ENCODE results near the gene KIF3A. TPM values are rescaled to one million over a fixed set of nuclear protein-coding genes. Genes with fewer than 3 reads are reported as not detected.

KIF3A gene
- polyA plus RNA-seq (2013, experiment 1 of 2) = 15.7 TPM
- polyA plus RNA-seq (2013, experiment 2 of 2) = 17.9 TPM

GRCh38 chr5:132736853-132737833 lies at the start of gene KIF3A:
Gene KIF3A (minus strand): TSS chr5:132737546. CDS start chr5:132737419, 127 bp downstream.
- H2AK5ac ChIP-seq (ENCODE audit: low read depth, low read length) = peak within 1 kb of the TSS; percentile 86
- H3K23ac ChIP-seq (ENCODE audit: low read depth, low read length, poor library complexity) = peak within 1 kb of the TSS; percentile 86
- H3K79me1 ChIP-seq (ENCODE audit: low read depth, low read length) = no peaks in the 10 kb centered on the region
- no peak within 1 kb of the TSS for H2BK120ac ChIP-seq (ENCODE audit: low read depth, low read length)
- no peak within 1 kb of the TSS for H4K91ac ChIP-seq (ENCODE audit: low read depth, low read length, poor library complexity)
- H3K4me1 ChIP-seq (ENCODE audit: control insufficient read depth in 2 of 2, insufficient read depth in 1 of 2, low read depth in 1 of 2, low read length in 2 of 2) = peaks cover 4 to 5% of the 10 kb centered on the region in 2 donors
- no peaks in the 10 kb centered on the region for H3K9me3 ChIP-seq (replicated peaks in 1 of 2; ENCODE audit: control insufficient read depth in 2 of 2, insufficient read depth in 1 of 2, low read depth in 1 of 2, low read length in 2 of 2)
- WGBS, 2 donors (ENCODE audit: extremely low coverage in 2 of 2, insufficient read length in 2 of 2, insufficient replicate concordance in 1 of 2) = no CpG with 5 or more reads among the region's 81 CpGs
- H3K9ac ChIP-seq (ENCODE audit: low read depth, low read length, poor library complexity) = peak within 1 kb of the TSS; percentile 92
- no peak within 1 kb of the TSS for H2BK12ac ChIP-seq (ENCODE audit: low read length)
- peak; percentile 96 for DNase-seq (ENCODE audit: low spot score)
- peak within 1 kb of the TSS; percentile 90 for H2BK5ac ChIP-seq (ENCODE audit: low read length)
- H2BK15ac ChIP-seq (ENCODE audit: low read length) = no peak within 1 kb of the TSS
- H3K36me3 ChIP-seq (replicated peaks in 1 of 2; ENCODE audit: control insufficient read depth in 2 of 2, insufficient read depth in 2 of 2, low read length in 2 of 2) = peaks cover 0 to 13% of the 10 kb centered on the region in 2 donors
- H4K8ac ChIP-seq (ENCODE audit: low read depth, low read length) = no peak within 1 kb of the TSS
- H3K27me3 ChIP-seq (ENCODE audit: control insufficient read depth in 3 of 3, insufficient read depth in 3 of 3, low read depth in 1 of 3, low read length in 3 of 3) = no peaks in the 10 kb centered on the region
- peak within 1 kb of the TSS; percentile 98 for H3K18ac ChIP-seq (ENCODE audit: low read length)
- H3K4me2 ChIP-seq (ENCODE audit: insufficient read depth, low read length, poor library complexity, severe bottlenecking) = peak within 1 kb of the TSS; percentile 95
- peak within 1 kb of the TSS; percentile 100 for H2AFZ ChIP-seq (ENCODE audit: low read length)
- H3K4me3 ChIP-seq (ENCODE audit: low read length in 2 of 2) = peak within 1 kb of the TSS; percentile 78 to 99
- H3K4ac ChIP-seq (ENCODE audit: low read length) = no peak within 1 kb of the TSS
- peak within 1 kb of the TSS; percentile 95 for H3K14ac ChIP-seq (ENCODE audit: low read length)
- peak within 1 kb of the TSS; percentile 82 for H3K27ac ChIP-seq (replicated peaks; ENCODE audit: low read length)

GRCh38 chr5:132787076-132787475 lies 49.7 kb upstream of the KIF3A start:
- Histone ChIP-seq H4K8ac (ENCODE audit: low read depth, low read length) (no peak overlapping the region), H3K36me3 (replicated peaks in 1 of 2; ENCODE audit: control insufficient read depth in 2 of 2, insufficient read depth in 2 of 2, low read length in 2 of 2) (no peaks in the 10 kb centered on the region)

GRCh38 chr5:132785864-132786263 lies 48.5 kb upstream of the KIF3A start:
- Histone ChIP-seq H3K27ac (replicated peaks; ENCODE audit: low read length) (no peak overlapping the region), H3K4me3 (ENCODE audit: low read length in 2 of 2) (no peak overlapping the region), H3K18ac (ENCODE audit: low read length) (no peak overlapping the region), H2BK15ac (ENCODE audit: low read length) (no peak overlapping the region), H3K14ac (ENCODE audit: low read length) (no peak overlapping the region), H3K4ac (ENCODE audit: low read length) (no peak overlapping the region), H3K23ac (ENCODE audit: low read depth, low read length, poor library complexity) (no peak overlapping the region), H2BK120ac (ENCODE audit: low read depth, low read length) (no peak overlapping the region), H3K36me3 (replicated peaks in 1 of 2; ENCODE audit: control insufficient read depth in 2 of 2, insufficient read depth in 2 of 2, low read length in 2 of 2) (no peaks in the 10 kb centered on the region), H3K9ac (ENCODE audit: low read depth, low read length, poor library complexity) (no peak overlapping the region), H3K4me2 (ENCODE audit: insufficient read depth, low read length, poor library complexity, severe bottlenecking) (no peak overlapping the region), H3K9me3 (replicated peaks in 1 of 2; ENCODE audit: control insufficient read depth in 2 of 2, insufficient read depth in 1 of 2, low read depth in 1 of 2, low read length in 2 of 2) (peaks cover 1 to 3% of the 10 kb centered on the region in 2 donors), H2BK5ac (ENCODE audit: low read length) (no peak overlapping the region), H2BK12ac (ENCODE audit: low read length) (no peak overlapping the region), H4K8ac (ENCODE audit: low read depth, low read length) (no peak overlapping the region), H2AK5ac (ENCODE audit: low read depth, low read length) (no peak overlapping the region), H3K79me1 (ENCODE audit: low read depth, low read length) (no peaks in the 10 kb centered on the region), H3K27me3 (ENCODE audit: control insufficient read depth in 3 of 3, insufficient read depth in 3 of 3, low read depth in 1 of 3, low read length in 3 of 3) (peaks cover 0 to 59% (median 0%) of the 10 kb centered on the region in 3 experiments), H4K91ac (ENCODE audit: low read depth, low read length, poor library complexity) (no peak overlapping the region), H2AFZ (ENCODE audit: low read length) (no peak overlapping the region), H3K4me1 (ENCODE audit: control insufficient read depth in 2 of 2, insufficient read depth in 1 of 2, low read depth in 1 of 2, low read length in 2 of 2) (peaks cover 0 to 3% of the 10 kb centered on the region in 2 donors)
- WGBS, 2 donors (ENCODE audit: extremely low coverage in 2 of 2, insufficient read length in 2 of 2, insufficient replicate concordance in 1 of 2) = no CpG with 5 or more reads among the region's 4 CpGs
- DNase-seq (ENCODE audit: low spot score) = no peak

More at GRCh38 chr5:132787076-132787475, 49.7 kb upstream of the KIF3A start:
- H3K4me2 ChIP-seq (ENCODE audit: insufficient read depth, low read length, poor library complexity, severe bottlenecking) = no peak overlapping the region
- H2AFZ ChIP-seq (ENCODE audit: low read length) = no peak overlapping the region
- no peak overlapping the region for H3K14ac ChIP-seq (ENCODE audit: low read length)
- no peak overlapping the region for H2AK5ac ChIP-seq (ENCODE audit: low read depth, low read length)
- no peak for DNase-seq (ENCODE audit: low spot score)
- peaks cover 0 to 53% (median 0%) of the 10 kb centered on the region in 3 experiments for H3K27me3 ChIP-seq (ENCODE audit: control insufficient read depth in 3 of 3, insufficient read depth in 3 of 3, low read depth in 1 of 3, low read length in 3 of 3)
- H3K18ac ChIP-seq (ENCODE audit: low read length) = no peak overlapping the region
- peaks cover 0 to 3% of the 10 kb centered on the region in 2 donors for H3K4me1 ChIP-seq (ENCODE audit: control insufficient read depth in 2 of 2, insufficient read depth in 1 of 2, low read depth in 1 of 2, low read length in 2 of 2)
- no peak overlapping the region for H3K27ac ChIP-seq (replicated peaks; ENCODE audit: low read length)
- H3K4me3 ChIP-seq (ENCODE audit: low read length in 2 of 2) = no peak overlapping the region
- H2BK15ac ChIP-seq (ENCODE audit: low read length) = no peak overlapping the region
- H3K23ac ChIP-seq (ENCODE audit: low read depth, low read length, poor library complexity) = no peak overlapping the region
- H3K79me1 ChIP-seq (ENCODE audit: low read depth, low read length) = no peaks in the 10 kb centered on the region
- no peak overlapping the region for H4K91ac ChIP-seq (ENCODE audit: low read depth, low read length, poor library complexity)
- no peak overlapping the region for H3K9ac ChIP-seq (ENCODE audit: low read depth, low read length, poor library complexity)
- no CpG with 5 or more reads among the region's 1 CpG for WGBS, 2 donors (ENCODE audit: extremely low coverage in 2 of 2, insufficient read length in 2 of 2, insufficient replicate concordance in 1 of 2)
- H3K4ac ChIP-seq (ENCODE audit: low read length) = no peak overlapping the region
- no peak overlapping the region for H2BK12ac ChIP-seq (ENCODE audit: low read length)
- H2BK120ac ChIP-seq (ENCODE audit: low read depth, low read length) = no peak overlapping the region
- peaks cover 1 to 3% of the 10 kb centered on the region in 2 donors for H3K9me3 ChIP-seq (replicated peaks in 1 of 2; ENCODE audit: control insufficient read depth in 2 of 2, insufficient read depth in 1 of 2, low read depth in 1 of 2, low read length in 2 of 2)
- no peak overlapping the region for H2BK5ac ChIP-seq (ENCODE audit: low read length)

DNA sequence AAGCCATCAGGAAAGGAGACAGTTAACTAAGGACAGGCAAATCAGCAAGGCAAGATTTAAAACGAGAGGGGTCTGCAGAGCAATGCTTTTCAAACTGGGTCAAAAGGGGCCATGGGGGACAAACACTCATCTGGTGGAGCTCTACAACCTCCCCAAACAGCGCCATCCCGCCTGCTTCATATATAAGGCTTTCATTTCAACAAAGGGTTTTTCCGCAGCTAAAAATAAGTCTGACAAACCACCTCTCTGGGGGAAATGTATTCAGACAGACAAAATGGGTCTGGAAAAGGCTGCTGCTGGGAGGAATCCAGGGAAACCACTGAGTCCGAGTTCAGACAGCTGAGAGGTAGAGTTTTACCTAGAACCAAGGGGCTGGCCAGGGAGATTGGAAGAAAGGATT lies 48.0 kb upstream of the KIF3A start:
- H3K9ac ChIP-seq (ENCODE audit: low read depth, low read length, poor library complexity) = no peak overlapping the region
- no peak overlapping the region for H4K8ac ChIP-seq (ENCODE audit: low read depth, low read length)
- peak overlapping the region; percentile 44 for H2AFZ ChIP-seq (ENCODE audit: low read length)
- H2BK120ac ChIP-seq (ENCODE audit: low read depth, low read length) = no peak overlapping the region
- no peaks in the 10 kb centered on the region for H3K36me3 ChIP-seq (replicated peaks in 1 of 2; ENCODE audit: control insufficient read depth in 2 of 2, insufficient read depth in 2 of 2, low read length in 2 of 2)
- H3K79me1 ChIP-seq (ENCODE audit: low read depth, low read length) = no peaks in the 10 kb centered on the region
- no peak overlapping the region for H3K23ac ChIP-seq (ENCODE audit: low read depth, low read length, poor library complexity)
- no peak overlapping the region for H2BK12ac ChIP-seq (ENCODE audit: low read length)
- H2BK15ac ChIP-seq (ENCODE audit: low read length) = no peak overlapping the region
- H3K14ac ChIP-seq (ENCODE audit: low read length) = no peak overlapping the region
- H3K18ac ChIP-seq (ENCODE audit: low read length) = no peak overlapping the region
- H3K4me2 ChIP-seq (ENCODE audit: insufficient read depth, low read length, poor library complexity, severe bottlenecking) = no peak overlapping the region
- H3K27ac ChIP-seq (replicated peaks; ENCODE audit: low read length) = no peak overlapping the region
- H2BK5ac ChIP-seq (ENCODE audit: low read length) = no peak overlapping the region
- H3K9me3 ChIP-seq (replicated peaks in 1 of 2; ENCODE audit: control insufficient read depth in 2 of 2, insufficient read depth in 1 of 2, low read depth in 1 of 2, low read length in 2 of 2) = peaks cover 1 to 3% of the 10 kb centered on the region in 2 donors
- no peak overlapping the region for H4K91ac ChIP-seq (ENCODE audit: low read depth, low read length, poor library complexity)
- H3K27me3 ChIP-seq (ENCODE audit: control insufficient read depth in 3 of 3, insufficient read depth in 3 of 3, low read depth in 1 of 3, low read length in 3 of 3) = peaks cover 0 to 63% (median 0%) of the 10 kb centered on the region in 3 experiments
- WGBS, 2 donors (ENCODE audit: extremely low coverage in 2 of 2, insufficient read length in 2 of 2, insufficient replicate concordance in 1 of 2) = no CpG with 5 or more reads among the region's 5 CpGs
- H3K4ac ChIP-seq (ENCODE audit: low read length) = no peak overlapping the region
- no peak overlapping the region for H2AK5ac ChIP-seq (ENCODE audit: low read depth, low read length)
- DNase-seq (ENCODE audit: low spot score) = no peak
- H3K4me1 ChIP-seq (ENCODE audit: control insufficient read depth in 2 of 2, insufficient read depth in 1 of 2, low read depth in 1 of 2, low read length in 2 of 2) = peaks cover 0 to 3% of the 10 kb centered on the region in 2 donors
- no peak overlapping the region for H3K4me3 ChIP-seq (ENCODE audit: low read length in 2 of 2)

Data from neuronal stem cell (in vitro differentiated cells).